HPDE6-E6E7 (cell line): ENCODE data around the gene NAA10.
A peak's percentile ranks its signal among the peaks of the same experiment; 100 is the strongest.

Experiments
- DNase-seq: peaks from one replicate; pipeline ENCODE4 v3.0.0; 2011; ENCODE audit warnings: missing footprints; ENCODE audit errors: extremely low spot score

The NAA10 gene

DNA sequence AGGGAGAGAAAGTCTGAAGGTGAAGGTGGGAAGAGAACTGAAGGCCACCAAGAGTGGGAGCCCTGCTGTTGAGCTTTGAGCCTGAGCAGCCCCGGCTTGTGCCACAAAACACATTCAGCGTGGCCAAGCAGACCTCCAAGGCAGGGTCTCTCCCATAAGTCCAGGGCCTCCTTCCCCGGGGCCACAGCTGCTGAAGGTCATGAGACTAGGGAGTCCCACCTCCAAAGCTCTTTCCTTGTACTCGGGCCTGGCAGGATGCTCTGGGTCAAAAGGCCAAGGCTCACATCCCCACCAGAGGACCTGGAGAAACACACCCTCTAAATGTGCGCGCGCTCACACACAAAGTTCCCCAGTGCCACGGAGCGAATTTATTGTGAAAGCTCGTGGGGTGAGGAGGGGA, 5.3 kb downstream of the NAA10 start:
- DNase-seq = no peak

DNA sequence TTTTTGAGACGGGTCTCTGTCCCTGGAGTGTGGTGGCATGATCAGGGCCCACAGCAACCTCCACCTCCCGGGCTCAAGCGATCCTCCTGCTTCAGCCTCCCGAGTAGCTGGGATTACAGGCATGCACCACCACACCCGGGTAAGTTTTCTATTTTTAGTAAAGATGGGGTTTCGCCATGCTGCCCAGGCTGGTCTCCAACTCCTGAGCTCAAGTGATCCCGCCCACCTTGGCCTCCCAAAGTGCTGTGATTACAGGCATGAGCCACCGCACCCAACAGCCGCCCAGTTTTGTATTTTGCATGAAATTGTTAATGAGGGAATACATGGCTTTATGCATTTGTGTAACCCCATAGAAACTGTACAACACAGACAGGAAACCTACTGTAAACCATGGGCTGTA, 6.0 kb downstream of the NAA10 start:
- DNase-seq = no peak

DNA sequence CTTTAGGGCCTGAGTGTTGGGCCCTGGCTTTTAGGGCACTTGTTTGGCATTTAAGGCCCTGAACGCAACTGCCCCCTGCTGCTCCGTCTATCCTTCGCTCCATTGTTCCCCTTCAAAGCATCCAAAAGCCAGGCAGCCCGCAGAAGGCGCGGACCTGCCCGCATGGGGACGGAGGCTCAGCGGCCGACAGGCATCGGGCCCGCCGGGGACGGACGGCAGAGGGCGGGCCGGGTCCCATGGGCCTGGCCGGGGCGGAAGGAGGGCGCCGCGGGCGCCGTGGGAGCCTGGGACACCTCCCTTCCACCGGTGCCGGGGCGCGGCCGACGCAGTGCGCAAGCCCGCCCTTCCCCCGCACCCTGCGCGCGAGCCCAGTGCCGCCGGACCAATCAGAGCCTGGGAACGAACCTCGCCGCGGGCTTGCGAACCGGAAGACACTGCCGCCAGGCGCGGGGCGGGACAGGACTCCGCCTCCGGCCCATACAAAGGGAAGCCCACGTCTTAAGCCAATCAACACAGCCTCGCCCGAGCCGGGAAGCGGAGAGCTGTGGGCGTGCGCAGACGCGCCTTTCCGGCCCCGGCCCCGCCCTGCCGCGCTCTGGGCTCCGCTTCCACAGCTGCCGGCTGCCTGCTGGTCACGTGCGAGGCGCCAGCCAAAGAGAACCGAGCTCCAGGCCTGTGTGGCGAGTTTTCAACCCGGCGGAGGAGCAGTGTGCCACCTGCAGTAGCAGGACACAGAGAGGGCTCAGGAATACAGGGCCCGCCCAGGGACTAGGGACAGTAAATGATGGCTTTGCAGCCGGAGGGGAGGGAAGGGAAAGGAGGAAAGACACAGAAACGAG, 6.7 kb downstream of the NAA10 start:
- DNase-seq = peak; percentile 100

DNA sequence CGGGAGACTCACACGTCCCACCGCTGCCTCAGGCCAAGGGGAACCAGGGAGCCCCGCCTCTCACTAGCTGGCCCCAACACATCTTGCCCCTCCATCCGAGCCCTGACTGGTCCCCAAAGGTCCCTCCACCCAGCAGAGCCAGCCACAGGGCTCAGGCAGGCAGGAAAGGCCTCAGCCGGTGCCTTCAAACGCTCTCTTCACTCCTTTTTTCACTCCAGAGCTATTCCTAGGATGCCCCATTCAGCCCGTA, 7.2 kb downstream of the NAA10 start:
- no peak for DNase-seq

DNA sequence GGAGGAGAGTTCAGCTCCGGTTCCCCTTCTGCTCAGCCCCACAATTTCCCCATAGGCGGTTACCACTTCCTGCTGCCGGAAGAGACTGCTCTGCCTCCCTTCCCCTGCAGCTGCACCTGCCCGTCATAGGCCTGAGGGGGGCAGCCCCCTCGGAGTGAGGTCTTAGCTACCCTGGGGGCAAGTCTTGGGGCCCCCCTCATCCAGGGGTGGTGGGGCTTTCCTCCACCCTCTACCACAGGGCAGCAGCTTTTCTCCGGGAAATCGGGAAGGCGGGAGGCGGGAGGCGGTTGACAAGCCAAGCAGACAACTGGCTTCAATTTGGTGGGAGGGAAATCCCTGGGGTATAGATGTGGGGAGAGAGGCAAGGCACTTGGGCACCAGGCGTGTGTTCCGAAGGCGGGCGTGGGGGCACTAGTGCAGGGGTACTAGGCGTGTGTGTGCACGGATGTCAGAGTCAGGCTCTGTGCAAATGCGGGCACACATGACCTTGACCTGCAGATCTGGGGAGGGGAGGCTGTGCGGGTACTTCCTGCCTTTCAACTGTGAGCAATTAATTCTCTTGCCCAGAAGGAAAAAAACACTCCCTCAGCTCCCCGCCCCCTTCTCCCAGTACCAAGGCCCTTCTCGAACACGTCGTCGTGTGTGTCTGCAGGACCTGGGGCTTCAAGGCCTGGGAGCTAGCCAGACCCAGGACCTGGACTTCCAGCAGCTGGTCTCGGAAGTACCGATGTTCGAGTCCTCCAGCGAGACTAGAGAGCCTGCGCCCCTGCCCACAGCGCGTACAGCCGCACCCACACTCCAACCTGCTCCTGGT, 7.8 kb downstream of the NAA10 start:
- DNase-seq = no peak

DNA sequence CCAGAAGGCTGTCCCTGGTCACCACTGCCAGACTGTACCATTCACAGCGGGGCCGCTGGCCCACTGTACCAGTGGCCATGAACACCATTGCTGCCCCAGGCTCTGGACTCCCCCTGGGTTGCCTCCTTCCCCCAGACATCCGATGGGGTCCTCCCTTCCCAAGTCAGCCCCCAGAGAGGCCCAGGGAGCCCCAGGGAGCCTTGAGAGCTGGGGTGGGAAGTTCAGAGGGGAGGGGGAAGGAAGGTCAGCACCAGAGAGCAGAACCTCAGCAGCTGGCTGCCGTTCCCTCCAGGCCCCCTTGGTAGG, 8.3 kb downstream of the NAA10 start:
- DNase-seq = no peak

DNA sequence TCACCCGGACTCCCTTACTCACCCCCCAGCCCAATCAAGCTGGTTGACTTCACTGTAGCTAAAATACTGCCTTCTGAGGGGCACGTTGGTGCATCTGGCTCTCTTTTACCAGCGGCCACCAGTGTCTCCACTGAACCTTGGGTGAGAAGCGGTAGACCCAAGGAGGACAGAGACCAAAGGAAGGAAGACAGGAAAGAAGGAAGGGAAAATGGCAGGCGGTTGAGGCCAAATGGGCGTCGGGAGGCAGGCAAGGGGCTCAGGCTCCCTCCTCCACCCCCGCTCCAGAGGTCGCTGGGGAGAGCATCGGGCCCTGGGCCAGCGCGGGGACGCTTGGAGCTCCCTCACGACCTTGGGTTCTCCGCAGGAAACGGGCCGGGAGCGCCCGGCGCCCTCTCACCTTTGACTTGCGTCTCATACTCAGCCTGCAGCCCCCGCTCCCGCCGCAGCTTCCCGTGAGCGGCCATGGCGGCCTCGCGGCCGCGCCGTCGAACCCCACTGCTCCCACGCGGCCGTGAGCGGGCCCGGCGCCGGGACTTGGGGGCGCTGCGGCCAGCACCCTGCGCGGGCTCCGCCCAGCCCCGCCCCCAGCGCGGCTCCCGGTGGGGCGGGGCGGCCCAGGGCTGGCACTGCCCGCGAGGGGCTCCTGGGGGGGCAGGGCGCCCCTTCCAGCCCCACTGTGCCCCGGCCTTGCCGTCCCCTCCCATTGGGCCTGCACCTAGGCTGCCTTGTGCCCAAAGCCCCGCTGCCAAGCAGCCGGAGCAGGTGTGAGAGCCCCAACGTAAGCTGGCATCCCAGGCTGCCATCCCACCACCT, 8.9 kb downstream of the NAA10 start, which contains the start of gene ARHGAP4:
TSS of gene ARHGAP4 (minus strand) at position 526 of the 813 bp plus-strand sequence. CDS start at position 464, 62 bp downstream.
- DNase-seq = no peak

DNA sequence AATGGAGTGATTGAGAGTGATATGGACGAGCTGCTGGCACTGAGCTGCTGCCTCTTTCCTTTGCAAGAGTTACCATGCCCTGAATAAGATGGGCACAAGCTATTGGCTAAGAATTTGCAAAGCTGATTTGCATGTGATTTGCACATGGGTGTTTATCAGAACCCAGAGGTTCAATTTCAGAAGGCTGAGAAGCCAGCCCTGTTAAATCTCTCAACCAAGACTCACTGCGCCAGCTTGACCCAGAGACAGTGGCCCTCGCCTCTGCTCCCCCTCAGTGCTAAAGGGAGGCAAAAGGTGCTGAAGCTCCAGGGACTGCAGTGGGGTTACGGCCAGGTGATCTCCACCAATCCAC, 9.5 kb downstream of the NAA10 start:
- no peak for DNase-seq

DNA sequence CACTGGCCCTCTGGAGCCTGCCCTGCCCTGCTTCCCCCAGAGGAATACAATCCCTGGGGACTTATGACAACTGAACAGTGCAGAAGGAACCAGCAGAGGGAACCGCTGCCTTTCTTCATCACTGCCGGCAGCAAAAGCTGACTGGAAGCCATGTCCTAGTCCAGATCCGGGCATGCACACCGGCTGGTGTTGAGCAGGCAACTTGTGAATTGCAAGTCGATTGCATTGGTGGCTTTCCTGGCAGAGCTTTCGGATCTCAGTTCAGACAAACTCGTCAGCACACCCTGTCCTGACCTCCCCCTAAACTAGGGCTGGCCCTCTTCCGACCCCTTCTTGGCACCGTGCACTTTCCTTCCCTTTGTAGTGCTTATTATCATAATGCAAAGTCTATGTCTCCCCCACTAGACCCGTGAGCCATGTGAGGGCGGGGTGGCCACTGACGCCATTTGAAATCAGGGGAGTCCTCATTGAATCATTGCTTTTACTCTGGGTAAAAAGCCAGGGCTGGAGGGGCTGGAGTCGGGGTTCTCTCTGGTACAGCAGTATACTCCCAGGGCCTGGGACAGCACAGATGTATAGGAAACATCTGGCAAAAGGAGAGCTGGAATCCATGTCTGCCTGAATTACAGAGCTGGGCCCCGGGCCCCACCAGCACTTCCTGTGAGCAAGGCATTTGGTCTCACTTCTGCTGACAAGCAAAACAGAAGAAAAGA, 10.5 kb downstream of the NAA10 start:
- no peak for DNase-seq

DNA sequence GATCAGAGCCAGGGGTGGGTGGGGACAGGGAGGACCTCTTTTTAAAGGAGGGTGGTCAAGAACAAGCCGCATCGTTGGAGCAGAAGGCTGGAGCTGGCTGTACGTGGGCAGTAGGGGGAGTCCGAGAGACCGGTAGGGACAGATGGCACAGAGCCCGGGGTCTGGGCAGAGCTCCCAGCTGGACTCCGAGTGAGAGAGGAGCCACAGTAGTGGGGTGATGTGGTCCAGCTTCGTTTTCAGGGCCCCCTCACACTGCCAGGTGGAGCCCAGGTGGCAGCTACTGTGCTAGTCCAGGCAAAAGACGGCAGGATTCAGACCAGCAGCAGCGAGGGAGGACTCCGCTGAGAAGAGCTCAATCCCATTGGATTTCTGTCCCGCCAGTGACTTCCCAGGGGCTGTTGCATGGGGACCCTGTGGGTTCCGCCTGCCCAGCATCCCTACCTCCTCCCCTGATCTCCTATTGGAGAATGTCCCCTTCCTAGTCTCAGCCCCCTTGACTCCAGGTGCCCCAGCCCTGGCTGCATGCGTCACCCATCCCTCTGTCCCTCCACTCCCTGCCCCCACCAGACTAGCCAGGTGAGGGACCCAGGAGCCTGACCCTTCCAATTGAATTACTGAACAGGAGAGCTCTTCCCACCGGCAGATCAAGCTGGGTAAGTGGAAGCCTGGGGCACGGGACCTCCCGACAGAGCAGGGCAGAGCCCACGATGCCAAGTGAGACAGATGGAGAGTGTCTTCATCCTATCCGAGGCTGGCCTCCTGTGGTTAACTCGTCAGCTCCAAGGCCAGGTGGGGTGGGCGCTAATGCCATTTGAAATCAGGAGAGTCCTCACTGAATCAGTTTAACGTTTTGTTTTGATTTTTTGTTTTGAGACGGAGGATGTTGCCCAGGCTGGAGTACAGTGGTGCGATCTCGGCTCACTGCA, 11.6 kb downstream of the NAA10 start:
- DNase-seq = peak; percentile 72

DNA sequence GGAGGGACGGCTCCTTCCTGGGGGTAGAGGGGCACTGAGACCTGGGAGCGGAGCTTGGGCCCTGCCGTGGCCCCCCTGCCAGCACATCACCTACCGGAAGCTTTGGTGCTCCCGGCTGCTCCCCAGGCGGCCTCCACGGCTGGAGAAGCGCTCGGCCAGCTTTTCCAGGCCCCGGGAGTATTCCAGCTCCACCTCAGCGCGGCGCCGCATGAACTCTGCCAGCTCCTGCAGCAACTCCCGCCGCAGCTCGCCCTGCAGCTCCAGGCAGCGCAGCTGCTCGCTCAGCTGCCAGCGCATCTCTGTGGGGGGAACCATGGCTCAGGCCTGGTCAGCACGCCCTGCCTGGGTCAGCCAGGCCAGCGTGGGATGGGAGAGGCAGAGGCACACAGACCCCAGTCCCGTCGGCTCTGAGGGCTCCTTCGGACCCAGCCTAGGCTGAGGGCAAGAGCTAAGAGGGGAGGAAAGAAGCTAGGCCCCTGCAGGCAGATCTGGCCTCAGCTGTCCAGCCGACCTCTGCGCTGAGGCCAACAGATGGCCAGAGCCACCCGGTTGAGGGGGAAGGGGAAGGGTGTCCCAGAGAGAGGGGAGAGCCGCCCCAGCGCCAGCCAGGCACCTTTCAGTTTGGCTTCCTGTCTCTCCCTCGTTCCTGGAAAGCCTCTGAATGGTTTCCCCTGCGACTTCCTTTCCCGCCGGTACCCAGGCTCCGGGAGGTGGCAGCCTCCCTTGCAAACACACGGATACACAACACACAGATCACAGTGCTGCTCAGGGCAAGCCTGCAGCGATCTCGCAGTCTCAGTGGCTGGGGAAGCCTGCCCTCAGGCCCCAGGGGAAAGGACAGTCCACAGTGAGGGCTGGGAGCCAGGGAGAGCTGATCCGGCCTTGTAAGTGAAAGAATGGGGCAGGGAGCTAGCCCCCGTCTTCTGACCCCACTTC, 13.1 kb downstream of the NAA10 start:
- no peak for DNase-seq

DNA sequence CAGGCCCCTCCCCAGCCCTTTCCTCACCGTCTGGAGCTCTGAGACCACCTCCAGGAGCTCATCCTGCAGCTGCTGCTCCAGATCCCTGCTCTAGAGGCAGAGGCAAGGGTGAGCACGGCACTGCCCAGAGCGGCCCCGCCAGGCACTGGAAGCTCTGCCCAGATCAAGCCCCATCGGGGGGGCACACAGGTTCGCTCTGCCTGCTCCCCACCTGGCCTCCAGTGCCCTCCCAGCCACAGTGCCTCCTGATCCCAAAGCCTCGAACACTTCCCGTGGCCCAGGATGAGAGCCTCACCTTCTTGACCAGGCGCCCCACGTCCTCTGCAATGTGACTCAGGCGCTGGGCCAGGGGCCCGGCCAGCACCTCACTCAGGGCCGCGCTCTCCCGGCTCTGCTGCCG, 13.8 kb downstream of the NAA10 start:
- no peak for DNase-seq

DNA sequence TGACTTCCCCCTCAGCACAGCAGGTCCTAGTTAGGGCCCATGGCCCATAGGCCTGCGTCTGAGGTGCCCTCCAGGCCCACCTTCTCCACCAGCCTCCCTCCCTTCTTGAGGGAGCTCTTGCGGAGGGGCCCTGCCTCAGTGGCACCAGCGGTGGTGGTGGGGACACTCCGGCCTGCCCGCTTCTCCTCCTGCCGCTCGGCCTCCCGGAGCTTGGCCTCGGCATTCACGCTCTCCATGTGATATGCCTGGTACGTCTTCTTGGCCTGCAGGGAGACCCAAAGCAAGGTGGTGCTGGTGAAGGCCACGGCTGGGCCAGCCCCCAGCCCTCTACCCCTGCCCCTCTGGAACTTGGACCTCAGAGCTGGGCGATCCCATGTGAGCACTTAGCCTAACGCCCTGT, 14.3 kb downstream of the NAA10 start:
- no peak for DNase-seq

DNA sequence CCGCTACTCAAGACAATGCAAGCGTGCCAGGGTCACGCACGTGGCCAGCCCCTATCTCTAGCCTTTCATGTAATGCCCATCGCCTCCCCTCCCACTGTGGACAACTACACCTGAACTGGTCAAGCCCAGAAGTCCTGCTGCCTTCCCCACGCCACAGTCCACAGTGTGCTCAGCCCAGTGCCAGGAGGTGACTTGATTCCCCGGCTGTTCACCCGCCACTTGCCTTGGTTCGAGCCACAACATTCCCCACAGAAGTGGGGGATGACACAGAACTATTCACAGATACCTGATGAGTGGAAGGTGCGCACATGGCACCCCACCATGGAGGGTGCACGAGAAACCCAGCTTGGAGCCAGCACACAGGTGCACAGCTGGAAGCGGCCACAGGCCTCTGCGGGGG, 15.6 kb downstream of the NAA10 start:
- DNase-seq = no peak

DNA sequence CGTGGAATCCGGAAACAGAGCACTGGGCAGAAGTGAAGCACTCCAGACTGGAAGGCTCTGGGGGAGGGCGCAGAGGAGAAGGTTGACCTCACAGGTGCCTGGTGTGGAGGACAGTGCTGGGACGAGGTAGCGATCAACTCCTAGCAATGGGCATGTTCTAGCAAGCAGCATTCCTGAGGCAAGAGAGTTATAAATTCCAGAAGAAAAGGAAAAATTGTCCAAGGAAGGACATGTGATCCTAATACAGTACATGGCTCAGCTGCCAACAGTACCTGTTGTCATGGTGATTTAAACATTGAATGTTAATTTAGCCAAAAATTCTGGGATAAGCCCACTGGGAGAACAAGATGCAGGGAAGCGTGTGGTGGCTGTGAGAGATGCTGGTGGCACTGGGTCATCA, 17.0 kb downstream of the NAA10 start:
- peak; percentile 67 for DNase-seq

DNA sequence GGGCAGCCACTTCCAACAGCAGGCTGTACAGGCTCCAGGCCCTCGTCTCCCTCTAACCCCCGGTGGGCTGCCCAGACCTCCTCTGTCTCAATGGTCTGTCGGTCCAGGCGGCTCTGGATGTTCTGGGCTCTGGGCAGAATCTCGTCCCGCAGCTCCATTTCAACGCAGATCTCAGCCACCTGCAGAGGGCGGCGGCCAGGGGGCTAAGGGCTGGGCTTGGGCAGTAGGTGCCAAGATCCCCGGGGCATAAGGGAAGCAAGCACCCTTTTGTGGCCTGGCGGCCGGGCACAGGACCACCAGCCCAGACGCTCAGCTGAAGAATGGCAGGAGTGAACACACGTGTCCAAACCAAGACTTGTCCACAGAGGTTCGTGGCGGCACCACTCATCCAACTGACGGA, 21.1 kb downstream of the NAA10 start:
- no peak for DNase-seq

DNA sequence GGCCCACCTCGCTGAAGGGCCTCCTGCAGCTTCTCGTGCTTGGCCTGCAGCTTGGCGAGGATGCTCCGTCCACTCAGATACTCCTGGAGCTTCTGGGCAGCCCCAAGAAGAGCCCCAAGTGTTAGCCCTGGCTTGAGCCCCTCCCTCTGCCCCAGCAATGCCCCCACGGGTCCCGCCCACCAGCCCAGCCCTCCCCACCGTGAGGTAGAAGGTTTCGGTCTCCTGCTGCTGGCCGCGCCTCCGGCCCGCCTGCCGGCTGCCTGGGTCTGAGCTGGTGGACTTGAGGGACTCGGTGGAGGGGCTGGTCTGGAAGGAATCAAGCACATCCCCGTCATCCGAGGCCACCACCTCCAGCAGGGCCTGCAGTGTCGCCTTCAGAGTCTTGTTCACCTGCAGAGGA, 21.6 kb downstream of the NAA10 start:
- no peak for DNase-seq

DNA sequence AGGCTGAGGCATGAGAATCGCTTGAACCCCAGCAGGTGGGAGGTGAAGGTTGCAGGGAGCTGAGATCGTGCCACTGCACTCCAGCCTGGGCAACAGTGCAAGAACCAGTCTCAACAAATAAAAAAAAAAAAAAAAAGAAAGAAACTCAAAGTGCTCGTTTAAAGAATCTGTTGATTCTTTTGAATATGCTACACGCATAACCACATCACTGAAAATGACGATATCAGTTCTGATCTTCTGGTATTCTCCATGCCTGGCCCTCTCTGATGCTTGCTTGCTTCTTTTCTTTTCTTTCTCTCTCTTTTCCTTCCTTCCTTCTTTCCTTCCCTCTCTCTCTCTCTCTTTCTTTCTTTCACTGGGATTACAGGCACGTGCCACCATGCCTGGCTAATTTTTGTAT, 23.0 kb downstream of the NAA10 start:
- no peak for DNase-seq

DNA sequence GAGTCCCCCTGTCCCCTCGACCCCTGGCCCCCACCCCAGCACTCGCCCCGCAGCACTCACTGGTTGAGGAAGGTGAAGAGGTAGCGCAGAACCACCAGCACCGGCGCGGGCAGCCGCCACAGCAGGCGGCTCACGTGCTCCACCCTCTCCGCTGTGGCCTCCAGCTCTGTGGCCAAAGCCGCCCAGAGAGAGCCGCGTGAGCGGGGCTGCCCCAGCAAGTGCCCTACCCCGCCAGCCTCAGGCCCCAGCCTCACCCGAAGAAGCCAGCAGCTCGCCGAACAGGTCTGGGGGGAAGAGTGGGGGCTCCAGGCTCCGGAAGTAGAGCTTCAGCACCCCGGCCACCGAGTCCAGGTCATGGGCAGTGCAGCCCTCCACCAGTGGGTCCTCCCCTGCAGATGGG, 24.4 kb downstream of the NAA10 start:
- DNase-seq = no peak

DNA sequence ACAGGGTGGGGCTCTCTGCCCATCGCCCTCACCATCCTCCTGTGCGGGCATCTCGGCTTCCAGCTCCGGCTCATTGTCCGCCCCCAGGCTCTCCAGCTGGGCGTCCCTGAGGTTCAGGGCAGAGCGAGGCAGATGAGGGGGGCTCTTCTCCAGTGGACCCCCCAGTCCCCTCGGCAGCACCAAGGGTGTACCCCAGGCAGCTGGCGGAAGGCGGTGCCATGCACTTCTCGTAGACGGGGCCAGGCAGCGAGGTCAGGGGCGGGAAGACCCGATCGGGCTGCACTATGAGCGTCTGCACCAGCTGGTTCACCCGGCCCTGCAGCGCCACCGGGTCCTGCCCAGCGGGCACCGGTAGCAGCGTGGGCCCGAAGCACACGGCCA, 24.9 kb downstream of the NAA10 start:
- no peak for DNase-seq
